ENCODE data around the gene CALHM1.

DNA sequence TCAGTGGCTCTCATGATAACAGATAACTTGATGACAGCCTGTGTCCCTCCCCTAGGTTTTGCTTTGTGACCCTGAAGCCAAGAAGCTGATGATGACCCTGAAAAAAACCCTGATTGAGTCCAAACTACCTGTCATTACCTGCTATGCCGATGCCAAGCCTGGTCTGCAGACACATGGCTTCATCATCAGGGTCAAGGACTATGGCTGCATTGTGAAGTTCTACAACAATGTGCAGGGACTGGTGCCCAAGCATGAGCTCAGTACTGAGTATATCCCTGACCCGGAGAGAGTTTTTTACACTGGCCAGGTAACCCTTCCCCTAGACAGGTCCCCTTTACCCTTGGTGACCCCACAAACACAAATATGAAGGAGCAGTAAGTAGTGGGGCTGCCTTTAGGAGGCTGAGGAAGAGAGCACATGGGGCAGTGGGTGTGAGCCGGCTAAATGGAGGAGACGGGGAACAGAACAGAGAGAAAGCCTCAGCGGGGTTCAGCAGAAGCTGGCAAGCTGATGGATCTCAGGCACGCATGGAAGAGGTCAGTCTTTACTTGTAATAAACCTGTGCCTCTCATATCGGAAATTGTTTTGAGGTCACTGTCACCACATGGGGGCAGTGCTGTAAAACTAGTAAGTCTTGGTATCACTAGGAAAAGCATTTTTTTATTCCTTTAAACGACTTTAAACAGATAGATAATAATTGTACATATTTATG lies 42.1 kb downstream of the CALHM1 start:
- TF ChIP-seq, protein P1, sequence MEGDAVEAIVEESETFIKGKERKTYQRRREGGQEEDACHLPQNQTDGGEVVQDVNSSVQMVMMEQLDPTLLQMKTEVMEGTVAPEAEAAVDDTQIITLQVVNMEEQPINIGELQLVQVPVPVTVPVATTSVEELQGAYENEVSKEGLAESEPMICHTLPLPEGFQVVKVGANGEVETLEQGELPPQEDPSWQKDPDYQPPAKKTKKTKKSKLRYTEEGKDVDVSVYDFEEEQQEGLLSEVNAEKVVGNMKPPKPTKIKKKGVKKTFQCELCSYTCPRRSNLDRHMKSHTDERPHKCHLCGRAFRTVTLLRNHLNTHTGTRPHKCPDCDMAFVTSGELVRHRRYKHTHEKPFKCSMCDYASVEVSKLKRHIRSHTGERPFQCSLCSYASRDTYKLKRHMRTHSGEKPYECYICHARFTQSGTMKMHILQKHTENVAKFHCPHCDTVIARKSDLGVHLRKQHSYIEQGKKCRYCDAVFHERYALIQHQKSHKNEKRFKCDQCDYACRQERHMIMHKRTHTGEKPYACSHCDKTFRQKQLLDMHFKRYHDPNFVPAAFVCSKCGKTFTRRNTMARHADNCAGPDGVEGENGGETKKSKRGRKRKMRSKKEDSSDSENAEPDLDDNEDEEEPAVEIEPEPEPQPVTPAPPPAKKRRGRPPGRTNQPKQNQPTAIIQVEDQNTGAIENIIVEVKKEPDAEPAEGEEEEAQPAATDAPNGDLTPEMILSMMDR (IDR thresholded peaks at IDR 0.05), result peak; percentile 24 to 68 (median 46)
- TF ChIP-seq EP300 (IDR thresholded peaks at IDR 0.05), result no peak
- no peak for TF ChIP-seq POLR2AphosphoS5 (IDR thresholded peaks at IDR 0.05)
- TF ChIP-seq POLR2A (IDR thresholded peaks at IDR 0.05), result no peak
